ENCODE data around the gene ATP8A2. TPM values are rescaled to one million over a fixed set of nuclear protein-coding genes. Genes with fewer than 3 reads are reported as not detected.

Gene ATP8A2
- total and polyA plus RNA-seq, 4 donors = 0.01 to 0.08 (median 0.05) TPM; not detected in 1

DNA sequence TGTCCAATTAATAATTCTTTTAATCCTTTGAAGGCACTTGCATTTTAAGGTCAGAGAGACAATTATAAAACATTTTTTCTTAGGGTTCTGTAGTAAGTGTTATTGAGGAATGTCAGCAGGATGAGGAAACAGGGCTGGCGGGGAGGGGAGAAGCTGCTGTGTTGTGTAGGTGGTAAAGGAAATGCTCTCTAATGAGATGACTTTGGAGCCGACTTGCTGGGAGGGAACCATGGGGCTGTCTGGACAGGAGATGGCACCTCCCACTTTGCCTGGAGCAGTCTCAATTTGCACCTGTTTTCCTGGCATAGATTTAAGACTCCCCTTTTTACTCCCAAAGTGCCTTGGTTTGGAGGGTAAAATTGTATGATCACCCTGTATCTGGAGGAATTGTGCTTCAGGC is 230.4 kb downstream of the ATP8A2 start:
- DNase-seq (ENCODE audit: low spot score) = no peak
- H3K27me3 ChIP-seq (ENCODE audit: control insufficient read depth in 4 of 4, insufficient read depth in 4 of 4, low read length in 3 of 4) = peaks cover 0 to 13% (median 2%) of the 10 kb centered on the region in 4 donors

DNA sequence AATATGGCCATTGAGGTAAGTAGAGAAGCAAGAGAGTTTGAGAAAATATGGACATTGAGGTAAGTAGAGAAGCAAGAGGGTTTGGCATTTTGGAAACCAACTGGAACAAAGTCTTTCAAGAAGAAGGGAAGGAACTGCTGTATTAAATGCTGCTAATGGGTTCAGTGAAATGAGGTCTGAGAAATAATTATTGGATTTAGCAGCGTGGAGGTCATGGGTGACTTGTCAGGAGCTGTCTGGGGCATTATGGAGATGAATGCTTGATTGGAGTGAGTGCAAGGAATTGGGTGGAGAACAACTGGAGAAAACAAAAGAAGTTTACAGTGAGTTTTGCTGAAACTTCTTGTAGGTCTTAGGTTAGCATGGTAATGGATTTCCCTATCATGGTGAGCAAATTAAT is 232.3 kb downstream of the ATP8A2 start:
- peaks cover 0 to 13% (median 2%) of the 10 kb centered on the region in 4 donors for H3K27me3 ChIP-seq (ENCODE audit: control insufficient read depth in 4 of 4, insufficient read depth in 4 of 4, low read length in 3 of 4)
- H3K36me3 ChIP-seq (ENCODE audit: control insufficient read depth in 4 of 4, insufficient read depth in 3 of 4, low read depth in 1 of 4, low read length in 3 of 4) = no peaks in the 10 kb centered on the region
- no peak overlapping the region for H3K27ac ChIP-seq (ENCODE audit: low read depth in 1 of 2, low read length in 2 of 2)
- WGBS = 65% methylated on average over 1 of the region's 1 CpG
- no peak overlapping the region for H3K9ac ChIP-seq (ENCODE audit: low read depth in 1 of 2, low read length in 2 of 2)
- TF ChIP-seq SP1 (IDR thresholded peaks at IDR 0.05) (no peak), RXRA (IDR thresholded peaks at IDR 0.05) (no peak), HNF4A (conservative IDR thresholded peaks at IDR 0.05) (no peak), NR2F2 (IDR thresholded peaks at IDR 0.05) (no peak), FOXA2 (IDR thresholded peaks at IDR 0.05) (no peak), HNF4G (IDR thresholded peaks at IDR 0.05) (no peak), GABPA (IDR thresholded peaks at IDR 0.05 in 1 of 2, conservative IDR thresholded peaks at IDR 0.05 in 1 of 2) (no peak), FOXA1 (IDR thresholded peaks at IDR 0.05) (no peak), TAF1 (conservative IDR thresholded peaks at IDR 0.05) (no peak)
- TF ChIP-seq, protein P1, sequence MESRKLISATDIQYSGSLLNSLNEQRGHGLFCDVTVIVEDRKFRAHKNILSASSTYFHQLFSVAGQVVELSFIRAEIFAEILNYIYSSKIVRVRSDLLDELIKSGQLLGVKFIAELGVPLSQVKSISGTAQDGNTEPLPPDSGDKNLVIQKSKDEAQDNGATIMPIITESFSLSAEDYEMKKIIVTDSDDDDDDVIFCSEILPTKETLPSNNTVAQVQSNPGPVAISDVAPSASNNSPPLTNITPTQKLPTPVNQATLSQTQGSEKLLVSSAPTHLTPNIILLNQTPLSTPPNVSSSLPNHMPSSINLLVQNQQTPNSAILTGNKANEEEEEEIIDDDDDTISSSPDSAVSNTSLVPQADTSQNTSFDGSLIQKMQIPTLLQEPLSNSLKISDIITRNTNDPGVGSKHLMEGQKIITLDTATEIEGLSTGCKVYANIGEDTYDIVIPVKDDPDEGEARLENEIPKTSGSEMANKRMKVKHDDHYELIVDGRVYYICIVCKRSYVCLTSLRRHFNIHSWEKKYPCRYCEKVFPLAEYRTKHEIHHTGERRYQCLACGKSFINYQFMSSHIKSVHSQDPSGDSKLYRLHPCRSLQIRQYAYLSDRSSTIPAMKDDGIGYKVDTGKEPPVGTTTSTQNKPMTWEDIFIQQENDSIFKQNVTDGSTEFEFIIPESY (IDR thresholded peaks at IDR 0.05) = no peak
- TF ChIP-seq, protein P2, sequence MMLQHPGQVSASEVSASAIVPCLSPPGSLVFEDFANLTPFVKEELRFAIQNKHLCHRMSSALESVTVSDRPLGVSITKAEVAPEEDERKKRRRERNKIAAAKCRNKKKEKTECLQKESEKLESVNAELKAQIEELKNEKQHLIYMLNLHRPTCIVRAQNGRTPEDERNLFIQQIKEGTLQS (IDR thresholded peaks at IDR 0.05) = no peak
- TF ChIP-seq, protein P3, sequence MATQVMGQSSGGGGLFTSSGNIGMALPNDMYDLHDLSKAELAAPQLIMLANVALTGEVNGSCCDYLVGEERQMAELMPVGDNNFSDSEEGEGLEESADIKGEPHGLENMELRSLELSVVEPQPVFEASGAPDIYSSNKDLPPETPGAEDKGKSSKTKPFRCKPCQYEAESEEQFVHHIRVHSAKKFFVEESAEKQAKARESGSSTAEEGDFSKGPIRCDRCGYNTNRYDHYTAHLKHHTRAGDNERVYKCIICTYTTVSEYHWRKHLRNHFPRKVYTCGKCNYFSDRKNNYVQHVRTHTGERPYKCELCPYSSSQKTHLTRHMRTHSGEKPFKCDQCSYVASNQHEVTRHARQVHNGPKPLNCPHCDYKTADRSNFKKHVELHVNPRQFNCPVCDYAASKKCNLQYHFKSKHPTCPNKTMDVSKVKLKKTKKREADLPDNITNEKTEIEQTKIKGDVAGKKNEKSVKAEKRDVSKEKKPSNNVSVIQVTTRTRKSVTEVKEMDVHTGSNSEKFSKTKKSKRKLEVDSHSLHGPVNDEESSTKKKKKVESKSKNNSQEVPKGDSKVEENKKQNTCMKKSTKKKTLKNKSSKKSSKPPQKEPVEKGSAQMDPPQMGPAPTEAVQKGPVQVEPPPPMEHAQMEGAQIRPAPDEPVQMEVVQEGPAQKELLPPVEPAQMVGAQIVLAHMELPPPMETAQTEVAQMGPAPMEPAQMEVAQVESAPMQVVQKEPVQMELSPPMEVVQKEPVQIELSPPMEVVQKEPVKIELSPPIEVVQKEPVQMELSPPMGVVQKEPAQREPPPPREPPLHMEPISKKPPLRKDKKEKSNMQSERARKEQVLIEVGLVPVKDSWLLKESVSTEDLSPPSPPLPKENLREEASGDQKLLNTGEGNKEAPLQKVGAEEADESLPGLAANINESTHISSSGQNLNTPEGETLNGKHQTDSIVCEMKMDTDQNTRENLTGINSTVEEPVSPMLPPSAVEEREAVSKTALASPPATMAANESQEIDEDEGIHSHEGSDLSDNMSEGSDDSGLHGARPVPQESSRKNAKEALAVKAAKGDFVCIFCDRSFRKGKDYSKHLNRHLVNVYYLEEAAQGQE (IDR thresholded peaks at IDR 0.05) = no peak
- no peak for DNase-seq (ENCODE audit: low spot score)
- H3K4me3 ChIP-seq (ENCODE audit: low read depth in 1 of 3, low read length in 3 of 3) = no peak overlapping the region
- H3K9me3 ChIP-seq (ENCODE audit: control insufficient read depth in 4 of 4, low read length in 3 of 4) = no peaks in the 10 kb centered on the region
- no peaks in the 10 kb centered on the region for H3K4me1 ChIP-seq (ENCODE audit: control insufficient read depth in 4 of 4, insufficient read depth in 4 of 4, low read length in 3 of 4)

More for the DNA sequence above, 230.4 kb downstream of the ATP8A2 start:
- WGBS = 54% methylated on average over 2 of the region's 2 CpGs
- Histone ChIP-seq H3K27ac (ENCODE audit: low read depth in 1 of 2, low read length in 2 of 2) (no peak overlapping the region), H3K4me3 (ENCODE audit: low read depth in 1 of 3, low read length in 3 of 3) (no peak overlapping the region), H3K9me3 (ENCODE audit: control insufficient read depth in 4 of 4, low read length in 3 of 4) (no peaks in the 10 kb centered on the region), H3K4me1 (ENCODE audit: control insufficient read depth in 4 of 4, insufficient read depth in 4 of 4, low read length in 3 of 4) (no peaks in the 10 kb centered on the region), H3K9ac (ENCODE audit: low read depth in 1 of 2, low read length in 2 of 2) (no peak overlapping the region), H3K36me3 (ENCODE audit: control insufficient read depth in 4 of 4, insufficient read depth in 3 of 4, low read depth in 1 of 4, low read length in 3 of 4) (no peaks in the 10 kb centered on the region)
- TF ChIP-seq, protein P1 (IDR thresholded peaks at IDR 0.05) = no peak
- TF ChIP-seq RAD21 (IDR thresholded peaks at IDR 0.05) (no peak), FOXA1 (IDR thresholded peaks at IDR 0.05) (no peak)
- TF ChIP-seq, protein P4, sequence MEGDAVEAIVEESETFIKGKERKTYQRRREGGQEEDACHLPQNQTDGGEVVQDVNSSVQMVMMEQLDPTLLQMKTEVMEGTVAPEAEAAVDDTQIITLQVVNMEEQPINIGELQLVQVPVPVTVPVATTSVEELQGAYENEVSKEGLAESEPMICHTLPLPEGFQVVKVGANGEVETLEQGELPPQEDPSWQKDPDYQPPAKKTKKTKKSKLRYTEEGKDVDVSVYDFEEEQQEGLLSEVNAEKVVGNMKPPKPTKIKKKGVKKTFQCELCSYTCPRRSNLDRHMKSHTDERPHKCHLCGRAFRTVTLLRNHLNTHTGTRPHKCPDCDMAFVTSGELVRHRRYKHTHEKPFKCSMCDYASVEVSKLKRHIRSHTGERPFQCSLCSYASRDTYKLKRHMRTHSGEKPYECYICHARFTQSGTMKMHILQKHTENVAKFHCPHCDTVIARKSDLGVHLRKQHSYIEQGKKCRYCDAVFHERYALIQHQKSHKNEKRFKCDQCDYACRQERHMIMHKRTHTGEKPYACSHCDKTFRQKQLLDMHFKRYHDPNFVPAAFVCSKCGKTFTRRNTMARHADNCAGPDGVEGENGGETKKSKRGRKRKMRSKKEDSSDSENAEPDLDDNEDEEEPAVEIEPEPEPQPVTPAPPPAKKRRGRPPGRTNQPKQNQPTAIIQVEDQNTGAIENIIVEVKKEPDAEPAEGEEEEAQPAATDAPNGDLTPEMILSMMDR (IDR thresholded peaks at IDR 0.05; ENCODE audit: low read depth, low read length, missing input control) = no peak

All from liver (tissue), 9 donors.